Epidermal melanocyte (primary cell): ENCODE data around the gene SLC66A2.
A peak's percentile ranks its signal among the peaks of the same experiment; 100 is the strongest.
"Not testable (repeated sequence)": the region's sequence is repeated elsewhere in the genome, so short reads cannot be mapped to it uniquely, and the experiment has no call there.

Experiments
- DNase-seq: peaks from one replicate; pipeline ENCODE4 v3.0.0; 2011; ENCODE audit warnings: low spot score; ENCODE audit not compliant: insufficient read length

SLC66A2 gene

GRCh38 chr18:79971211-79971952 lies 19.9 kb upstream of the SLC66A2 start:
- no peak for DNase-seq

- DNase-seq = no peak
Measured at GRCh38 chr18:79970419-79971133, 19.1 kb upstream of the SLC66A2 start.

- peak; percentile 42 for DNase-seq
Measured at GRCh38 chr18:79965119-79965902, 13.9 kb upstream of the SLC66A2 start.

- peak; percentile 61 for DNase-seq
Measured at GRCh38 chr18:79964330-79965118, 13.1 kb upstream of the SLC66A2 start, which contains the start of gene HSBP1L1. Gene HSBP1L1 (plus strand): TSS chr18:79964643. CDS start chr18:79964736, 93 bp downstream.

GRCh38 chr18:79963658-79964329 lies 12.3 kb upstream of the SLC66A2 start:
- DNase-seq = no peak

- DNase-seq = no peak
Measured at GRCh38 chr18:79962835-79963657, 11.6 kb upstream of the SLC66A2 start.

- no peak for DNase-seq
Measured at GRCh38 chr18:79962311-79962710, 10.9 kb upstream of the SLC66A2 start.

- DNase-seq = no peak
Measured at GRCh38 chr18:79961527-79962291, 10.3 kb upstream of the SLC66A2 start.

GRCh38 chr18:79960921-79961526 lies 9.6 kb upstream of the SLC66A2 start:
- no peak for DNase-seq

GRCh38 chr18:79960161-79960801 lies 8.8 kb upstream of the SLC66A2 start:
- DNase-seq = not testable (repeated sequence)

- no peak for DNase-seq
Measured at GRCh38 chr18:79958981-79959380, 7.5 kb upstream of the SLC66A2 start.

- no peak for DNase-seq
Measured at GRCh38 chr18:79956276-79956675, 4.8 kb upstream of the SLC66A2 start.

GRCh38 chr18:79955302-79956075 lies 4.0 kb upstream of the SLC66A2 start:
- no peak for DNase-seq

GRCh38 chr18:79954791-79955190 lies 3.3 kb upstream of the SLC66A2 start:
- no peak for DNase-seq

- DNase-seq = no peak
Measured at GRCh38 chr18:79953971-79954651, 2.7 kb upstream of the SLC66A2 start.

GRCh38 chr18:79952996-79953559 lies 1.6 kb upstream of the SLC66A2 start:
- no peak for DNase-seq
